GM18951 (cell line): ENCODE data around the gene ZMYM4.
"Not testable (repeated sequence)": the region's sequence is repeated elsewhere in the genome, so short reads cannot be mapped to it uniquely, and the experiment has no call there.

Experiments used
- POLR2A ChIP-seq: IDR thresholded peaks from 4 replicates; pipeline ENCODE4 v1.6.1; 2011; ENCODE audit warnings: mild to moderate bottlenecking; ENCODE audit not compliant: insufficient read length, insufficient read depth; ENCODE audit errors: extremely low read depth
- in situ Hi-C: fragments of 300-500 bp; cut with MboI; formaldehyde crosslinking; loops from one replicate; pipeline ENCODE4 v1.12.0; 2022; ENCODE audit warnings: low sequenced_read_pairs, mixed read lengths, inconsistent platforms; ENCODE audit not compliant: unreplicated experiment

The ZMYM4 gene

DNA sequence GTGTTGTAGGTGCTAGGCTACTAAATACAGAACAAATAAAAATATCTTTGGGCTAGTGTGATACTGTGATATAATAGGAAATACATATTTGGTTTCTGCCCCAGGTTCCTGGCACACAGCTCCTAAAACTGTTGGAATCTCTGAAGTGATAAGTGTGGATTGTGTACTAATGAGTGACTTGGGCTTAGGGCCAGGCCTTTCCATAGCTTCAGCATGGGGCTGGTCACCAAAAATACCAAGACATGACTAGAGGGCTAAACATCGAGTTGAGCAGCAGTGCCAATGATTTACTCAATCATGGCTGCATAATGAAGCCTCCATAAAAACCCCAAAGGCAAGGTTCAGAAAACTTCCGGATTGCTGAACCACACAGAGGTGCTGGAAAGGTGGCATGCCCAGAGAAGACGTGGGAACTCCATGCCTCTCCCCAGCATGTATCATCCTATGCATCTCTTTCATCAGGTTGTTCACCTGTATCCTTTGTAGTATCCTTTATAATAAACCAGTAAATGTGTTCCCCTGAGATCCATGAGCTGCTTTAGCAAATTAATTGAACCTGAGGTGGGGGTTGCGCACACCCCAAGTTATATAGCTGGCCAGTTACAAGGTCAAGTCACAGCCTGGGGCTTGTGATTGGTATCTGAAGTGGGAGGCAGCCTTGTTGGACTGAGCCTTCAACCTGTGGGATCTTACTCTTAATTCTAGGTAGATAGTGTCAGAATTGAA, 51.6 kb downstream of the ZMYM4 start:
- no peak for TF ChIP-seq POLR2A
- in situ Hi-C loops: no loop called here

- in situ Hi-C loops: no loop called here
- TF ChIP-seq POLR2A: no peak
These were observed 52.4 kb downstream of the ZMYM4 start for GRCh38 chr1:35320937-35321336.

GRCh38 chr1:35324486-35324885, 56.0 kb downstream of the ZMYM4 start:
- in situ Hi-C loops: no loop called here
- TF ChIP-seq POLR2A: no peak

DNA sequence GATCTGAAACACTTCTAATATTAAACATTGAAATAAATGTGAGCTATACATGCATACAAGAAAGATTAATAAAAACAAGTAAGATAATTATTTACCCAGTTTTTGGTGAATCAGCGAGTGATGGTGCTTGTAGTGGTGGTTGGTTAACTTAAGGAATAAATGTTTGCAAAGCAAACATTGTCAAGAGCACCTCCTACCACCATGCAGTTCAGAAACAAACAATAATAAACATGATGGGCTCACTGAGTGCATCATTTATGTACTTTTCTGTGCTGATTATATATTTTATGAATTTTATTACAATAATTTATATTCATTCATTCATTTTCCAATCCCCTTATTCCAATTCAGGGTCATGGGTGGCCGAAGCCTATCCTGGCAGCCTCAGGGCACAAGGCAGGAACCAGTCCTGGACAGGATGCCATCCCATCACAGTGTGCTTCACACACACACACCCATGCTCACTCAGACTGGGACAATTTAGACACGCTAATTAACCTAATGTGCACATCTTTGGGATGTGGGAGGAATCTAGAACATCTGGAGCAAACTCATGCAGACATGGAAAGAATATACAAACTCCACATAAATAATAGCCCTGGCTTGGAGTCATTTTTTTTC, 57.8 kb downstream of the ZMYM4 start:
- TF ChIP-seq POLR2A: no peak

DNA sequence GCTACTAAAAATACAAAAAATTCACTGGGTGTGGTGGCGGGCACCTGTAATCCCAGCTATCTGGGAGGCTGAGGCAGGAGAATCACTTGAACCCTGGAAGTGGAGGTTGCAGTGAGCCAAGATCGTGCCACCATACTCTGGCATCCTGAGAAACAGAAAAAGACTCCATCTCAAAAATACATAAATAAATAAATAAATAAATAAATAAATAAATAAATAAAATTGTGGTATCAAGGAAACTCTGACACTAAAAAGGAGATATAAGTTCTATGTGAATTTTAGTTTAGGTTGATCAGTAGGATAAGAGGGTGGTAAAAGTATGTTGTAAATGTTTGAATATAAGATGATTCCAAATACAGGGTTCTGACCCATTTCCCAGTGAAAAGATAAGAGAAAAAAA, 63.1 kb downstream of the ZMYM4 start:
- in situ Hi-C loops: not testable (repeated sequence)

More for the DNA sequence above, 57.8 kb downstream of the ZMYM4 start:
- in situ Hi-C loops: no loop called here

DNA sequence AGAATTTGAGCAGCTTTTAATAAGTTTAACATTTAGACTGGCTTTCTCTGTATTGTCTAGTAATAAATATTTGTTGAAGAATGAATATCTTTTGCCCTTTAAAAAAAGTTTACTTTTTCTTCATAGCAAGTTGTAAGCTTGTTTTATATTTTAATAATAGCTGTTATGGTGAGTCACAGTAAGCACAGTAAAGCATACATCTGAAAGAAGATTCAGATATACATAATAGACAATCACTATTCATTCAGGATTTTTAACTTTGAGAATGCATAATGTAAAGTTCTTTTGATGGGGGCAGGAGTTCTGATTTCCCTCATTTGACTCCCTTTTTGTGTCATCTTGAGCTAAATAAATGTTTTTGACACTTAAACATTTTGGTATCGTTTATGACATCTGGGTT, 66.0 kb downstream of the ZMYM4 start:
- TF ChIP-seq POLR2A: no peak
- in situ Hi-C loops: no loop called here

- in situ Hi-C loops: no loop called here
- TF ChIP-seq POLR2A: no peak
These were observed 72.0 kb downstream of the ZMYM4 start for GRCh38 chr1:35340519-35340918.

DNA sequence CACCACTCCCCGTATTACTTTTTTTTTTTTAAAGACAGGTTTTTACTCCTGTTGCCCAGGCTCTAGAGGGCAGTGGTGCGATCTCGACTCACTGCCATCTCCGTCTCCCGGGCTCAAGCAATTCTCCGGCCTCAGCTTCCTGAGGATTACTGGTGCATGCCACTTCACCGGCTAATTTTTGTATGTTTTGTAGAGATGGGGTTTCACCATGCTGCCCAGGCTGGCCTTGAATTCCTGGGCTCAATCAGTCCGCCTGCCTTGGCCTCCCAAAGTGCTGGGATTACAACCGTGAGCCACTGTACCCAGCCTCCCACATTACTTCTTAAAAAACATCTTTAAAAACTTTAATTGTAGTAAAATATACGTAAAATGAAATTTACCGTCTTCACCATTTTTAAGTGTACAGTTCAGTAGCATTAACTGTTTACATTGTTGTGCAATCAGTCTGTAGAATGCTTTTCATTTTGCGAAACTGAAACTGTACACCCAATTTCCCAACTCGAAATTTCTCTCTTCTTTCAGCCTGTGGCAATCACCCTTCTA, 77.0 kb downstream of the ZMYM4 start:
- TF ChIP-seq POLR2A: no peak
- in situ Hi-C loops: no loop called here

- in situ Hi-C loops: no loop called here
- TF ChIP-seq POLR2A: no peak
These were observed 82.4 kb downstream of the ZMYM4 start for GRCh38 chr1:35350872-35351271.

DNA sequence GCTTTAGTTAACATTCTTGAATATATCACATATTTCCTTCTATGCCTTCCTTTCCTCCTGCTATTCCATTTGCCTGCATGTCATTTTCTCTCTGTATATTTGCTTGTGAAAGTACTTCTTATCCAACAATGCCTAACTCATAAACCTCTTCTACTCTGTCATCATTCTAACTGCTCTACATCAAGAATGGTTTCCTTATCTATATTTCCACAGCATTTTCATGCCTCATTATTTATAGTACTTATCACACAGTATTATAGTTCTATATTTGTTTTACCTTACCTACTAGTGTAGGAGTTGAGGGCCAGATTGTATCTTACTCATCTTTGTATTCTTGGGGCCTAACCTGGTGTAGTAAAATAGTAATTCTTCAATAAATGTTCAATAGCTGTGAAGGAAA, 91.5 kb downstream of the ZMYM4 start:
- in situ Hi-C loops: no loop called here
- no peak for TF ChIP-seq POLR2A

DNA sequence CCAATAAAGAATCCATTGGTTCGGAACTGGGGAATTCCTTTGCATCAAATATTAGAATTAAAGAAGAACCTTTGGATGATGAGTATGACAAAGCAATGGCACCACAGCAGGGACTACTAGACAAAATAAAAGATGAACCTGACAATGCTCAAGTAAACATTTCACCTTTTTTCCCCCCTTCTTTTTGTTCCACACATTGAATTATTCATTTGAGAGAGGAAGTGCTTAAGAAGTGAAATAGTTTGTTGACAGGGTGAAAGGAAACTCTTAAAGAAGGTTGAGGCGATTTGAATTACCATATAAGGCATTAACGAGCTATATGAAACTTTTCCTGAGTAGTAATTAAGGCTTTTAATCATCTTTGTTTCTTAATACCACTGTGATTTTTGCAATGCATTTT, 93.1 kb downstream of the ZMYM4 start:
- TF ChIP-seq POLR2A: no peak
- in situ Hi-C loops: no loop called here

- TF ChIP-seq POLR2A: no peak
- in situ Hi-C loops: no loop called here
These were observed 96.2 kb downstream of the ZMYM4 start for GRCh38 chr1:35364741-35365140.

DNA sequence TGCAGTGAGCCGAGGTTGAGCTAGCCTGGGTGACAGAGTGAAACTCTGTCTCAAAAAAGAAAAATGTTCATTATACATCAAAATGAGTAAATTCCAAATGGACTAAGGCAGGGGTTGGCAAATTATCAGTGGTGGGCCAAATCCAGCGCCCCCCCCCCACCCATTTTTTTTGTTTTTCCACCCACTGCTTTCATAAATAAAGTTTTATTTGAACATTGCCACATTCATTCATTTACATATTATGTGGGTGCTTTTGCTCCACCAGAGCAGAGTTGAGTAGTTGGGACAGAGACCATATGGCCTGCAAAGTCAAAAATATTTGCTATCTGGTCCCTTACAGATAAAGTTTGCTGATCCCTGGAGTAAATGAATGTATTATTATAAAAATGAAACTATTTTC, 99.4 kb downstream of the ZMYM4 start:
- TF ChIP-seq POLR2A: no peak
- in situ Hi-C loops: no loop called here
